HEK293 (cell line): ENCODE data around the gene ZC3H10.

ENCODE experiments used
- CTCF ChIA-PET: fragments of 350-600 bp; formaldehyde crosslinking; extraction: SDS; loops from one replicate; lab custom pipeline; 2021; ENCODE audit warnings: antibody characterized with exemption; lab: Yijun Ruan, JAX
- POLR2A ChIA-PET: fragments of 300-600 bp; formaldehyde crosslinking; extraction: SDS; loops from one replicate; lab custom pipeline; 2020; ENCODE audit warnings: antibody characterized with exemption, inconsistent platforms; lab: Yijun Ruan, JAX
- H3K27ac ChIP-seq: fragments of 200-500 bp; sonication (Bioruptor generic); 2 replicates; pipeline ENCODE4 v1.5.1; 2014; ENCODE audit warnings: low read depth, low read length, control low read depth, inconsistent platforms; ENCODE audit errors: extremely low read depth
- H3K36me3 ChIP-seq, 2 experiments: fragments of 200-500 bp in 1 of 2; sonication (Bioruptor generic) in 1 of 2; 1 replicate in 1 of 2; 2 replicates in 1 of 2; pipeline ENCODE4 v1.5.1; 2014 to 2017; ENCODE audit warnings: inconsistent platforms in 2 of 2, low read length in 2 of 2; ENCODE audit not compliant: control insufficient read depth in 2 of 2, insufficient read depth in 1 of 2
- H3K4me1 ChIP-seq: fragments of 200-500 bp; sonication (Bioruptor generic); 2 replicates; pipeline ENCODE4 v1.5.1; 2014; ENCODE audit warnings: mild to moderate bottlenecking, low read length, inconsistent platforms; ENCODE audit not compliant: control insufficient read depth, insufficient read depth
- H3K4me3 ChIP-seq: 2 replicates; pipeline ENCODE4 v1.5.1; 2011; ENCODE audit warnings: low read depth, mild to moderate bottlenecking, control low read depth, low read length, moderate library complexity
- H3K9me3 ChIP-seq: fragments of 200-500 bp; sonication (Bioruptor generic); 2 replicates; pipeline ENCODE4 v1.5.1; 2014; ENCODE audit warnings: low read depth, low read length, inconsistent platforms; ENCODE audit not compliant: control insufficient read depth, insufficient read depth
- HOXA7 ChIP-seq: sonication (generic); formaldehyde crosslinking; IDR thresholded peaks from 2 replicates; pipeline ENCODE4 v1.8.1; 2022; ENCODE audit warnings: missing genetic modification reagents, borderline replicate concordance
- MYNN ChIP-seq: fragments of 450-650 bp; formaldehyde crosslinking; IDR thresholded peaks from 2 replicates; pipeline ENCODE4 v1.5.1; 2016; ENCODE audit warnings: missing biosample characterization, missing genetic modification characterization, borderline replicate concordance
- SCRT2 ChIP-seq: fragments of 450-650 bp; formaldehyde crosslinking; IDR thresholded peaks from 2 replicates; pipeline ENCODE4 v1.5.1; 2016; ENCODE audit warnings: missing biosample characterization, missing genetic modification characterization
- YY1 ChIP-seq: fragments of 450-650 bp; formaldehyde crosslinking; IDR thresholded peaks from 2 replicates; pipeline ENCODE4 v1.5.1; 2018; ENCODE audit warnings: missing biosample characterization, missing genetic modification characterization
- ZFHX2 ChIP-seq: fragments of 450-650 bp; formaldehyde crosslinking; conservative IDR thresholded peaks from 2 replicates; pipeline ENCODE4 v1.5.1; 2016; ENCODE audit warnings: missing biosample characterization, missing genetic modification characterization
- ZFP41 ChIP-seq: fragments of 450-650 bp; formaldehyde crosslinking; IDR thresholded peaks from 2 replicates; pipeline ENCODE4 v1.5.1; 2016; ENCODE audit warnings: missing biosample characterization, missing genetic modification characterization, borderline replicate concordance
- ZNF112 ChIP-seq: fragments of 450-650 bp; formaldehyde crosslinking; IDR thresholded peaks from 2 replicates; pipeline ENCODE4 v1.5.0; 2017; ENCODE audit warnings: missing biosample characterization, missing genetic modification characterization
- ZNF2 ChIP-seq: fragments of 450-650 bp; formaldehyde crosslinking; IDR thresholded peaks from 2 replicates; pipeline ENCODE4 v1.5.1; 2016; ENCODE audit warnings: missing biosample characterization, missing genetic modification characterization
- ZNF391 ChIP-seq: fragments of 450-650 bp; formaldehyde crosslinking; IDR thresholded peaks from 2 replicates; pipeline ENCODE4 v1.5.1; 2016; ENCODE audit warnings: low read depth, missing biosample characterization, missing genetic modification characterization, borderline replicate concordance
- ZNF394 ChIP-seq: fragments of 450-650 bp; formaldehyde crosslinking; IDR thresholded peaks from 2 replicates; pipeline ENCODE4 v1.5.1; 2016; ENCODE audit warnings: missing biosample characterization, missing genetic modification characterization, mild to moderate bottlenecking, moderate library complexity, borderline replicate concordance
- ZNF585B ChIP-seq: fragments of 450-650 bp; formaldehyde crosslinking; IDR thresholded peaks from 2 replicates; pipeline ENCODE4 v1.5.1; 2016; ENCODE audit warnings: missing biosample characterization, missing genetic modification characterization
- ZNF626 ChIP-seq: fragments of 450-650 bp; sonication (Bioruptor Pico); formaldehyde crosslinking; IDR thresholded peaks from 2 replicates; pipeline ENCODE4 v1.5.1; 2018; ENCODE audit warnings: missing biosample characterization, missing genetic modification characterization, inconsistent platforms
- ZNF658 ChIP-seq: fragments of 450-650 bp; formaldehyde crosslinking; IDR thresholded peaks from 2 replicates; pipeline ENCODE4; 2016; ENCODE audit warnings: missing biosample characterization, missing genetic modification characterization
- ZNF677 ChIP-seq: fragments of 450-650 bp; IDR thresholded peaks from 2 replicates; pipeline ENCODE4 v1.5.0; 2018; ENCODE audit warnings: missing biosample characterization, mild to moderate bottlenecking, missing genetic modification characterization, moderate library complexity
- ZNF777 ChIP-seq: fragments of 450-650 bp; formaldehyde crosslinking; IDR thresholded peaks from 2 replicates; pipeline ENCODE4 v1.5.1; 2017; ENCODE audit warnings: missing biosample characterization, missing genetic modification characterization, borderline replicate concordance
- TF ChIP-seq, protein P1 (sequence below): fragments of 450-650 bp; formaldehyde crosslinking; IDR thresholded peaks from 2 replicates; pipeline ENCODE4 v1.5.1; 2016; ENCODE audit warnings: missing biosample characterization, missing genetic modification characterization
- TF ChIP-seq, protein P2 (sequence below): fragments of 450-650 bp; formaldehyde crosslinking; IDR thresholded peaks from 2 replicates; pipeline ENCODE4 v1.5.1; 2016; ENCODE audit warnings: missing biosample characterization, missing genetic modification characterization
- TF ChIP-seq, protein P3 (sequence below): sonication (generic); formaldehyde crosslinking; IDR thresholded peaks from 2 replicates; pipeline ENCODE4 v1.8.1; 2022; ENCODE audit warnings: mild to moderate bottlenecking, moderate library complexity, missing genetic modification reagents
- TF ChIP-seq, protein P4 (sequence below): fragments of 450-650 bp; formaldehyde crosslinking; IDR thresholded peaks from 2 replicates; pipeline ENCODE4 v1.5.1; 2016; ENCODE audit warnings: missing biosample characterization, missing genetic modification characterization
- TF ChIP-seq, protein P5 (sequence below): fragments of 450-650 bp; formaldehyde crosslinking; IDR thresholded peaks from 2 replicates; pipeline ENCODE4 v1.5.1; 2016; ENCODE audit warnings: missing biosample characterization, missing genetic modification characterization

Gene ZC3H10

DNA sequence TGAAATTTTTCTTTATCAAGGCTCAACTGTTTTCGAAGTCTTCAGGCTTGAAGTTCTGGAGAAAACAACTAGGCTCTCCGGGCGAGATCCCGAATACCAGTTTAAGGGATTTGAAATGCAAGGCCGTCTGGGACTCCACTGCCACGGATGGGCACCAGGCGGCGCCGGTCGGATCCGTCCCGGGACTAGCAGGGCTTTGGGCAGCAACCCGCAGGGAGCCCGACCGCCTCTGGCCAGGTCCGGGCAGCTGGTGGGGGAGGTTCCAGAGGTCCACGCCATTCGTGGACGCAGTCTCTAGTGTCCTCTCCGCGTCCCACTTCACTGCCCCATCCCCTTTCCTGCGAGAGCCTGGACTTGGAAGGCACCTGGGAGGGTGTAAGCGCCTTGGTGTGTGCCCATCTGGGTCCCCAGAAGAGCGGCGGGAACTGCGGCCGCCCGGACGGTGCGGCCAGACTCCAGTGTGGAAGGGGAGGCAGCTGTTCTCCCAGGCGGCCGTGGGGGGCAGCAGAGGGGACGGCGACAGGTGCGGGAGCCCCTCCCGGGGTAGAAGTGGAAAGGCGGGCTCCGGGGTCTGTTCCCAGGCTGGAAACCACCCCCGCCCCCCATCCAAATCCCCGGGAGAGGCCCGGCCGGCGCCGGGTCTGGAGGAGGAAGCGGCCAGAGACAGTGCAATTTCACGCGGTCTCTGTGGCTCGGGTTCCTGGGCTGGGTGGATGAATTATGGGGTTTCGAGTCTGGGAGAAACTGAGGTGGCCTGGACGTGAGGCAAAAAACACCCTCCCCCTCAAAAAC lies 38.9 kb upstream of the ZC3H10 start (continued):
- TF ChIP-seq, protein P1, sequence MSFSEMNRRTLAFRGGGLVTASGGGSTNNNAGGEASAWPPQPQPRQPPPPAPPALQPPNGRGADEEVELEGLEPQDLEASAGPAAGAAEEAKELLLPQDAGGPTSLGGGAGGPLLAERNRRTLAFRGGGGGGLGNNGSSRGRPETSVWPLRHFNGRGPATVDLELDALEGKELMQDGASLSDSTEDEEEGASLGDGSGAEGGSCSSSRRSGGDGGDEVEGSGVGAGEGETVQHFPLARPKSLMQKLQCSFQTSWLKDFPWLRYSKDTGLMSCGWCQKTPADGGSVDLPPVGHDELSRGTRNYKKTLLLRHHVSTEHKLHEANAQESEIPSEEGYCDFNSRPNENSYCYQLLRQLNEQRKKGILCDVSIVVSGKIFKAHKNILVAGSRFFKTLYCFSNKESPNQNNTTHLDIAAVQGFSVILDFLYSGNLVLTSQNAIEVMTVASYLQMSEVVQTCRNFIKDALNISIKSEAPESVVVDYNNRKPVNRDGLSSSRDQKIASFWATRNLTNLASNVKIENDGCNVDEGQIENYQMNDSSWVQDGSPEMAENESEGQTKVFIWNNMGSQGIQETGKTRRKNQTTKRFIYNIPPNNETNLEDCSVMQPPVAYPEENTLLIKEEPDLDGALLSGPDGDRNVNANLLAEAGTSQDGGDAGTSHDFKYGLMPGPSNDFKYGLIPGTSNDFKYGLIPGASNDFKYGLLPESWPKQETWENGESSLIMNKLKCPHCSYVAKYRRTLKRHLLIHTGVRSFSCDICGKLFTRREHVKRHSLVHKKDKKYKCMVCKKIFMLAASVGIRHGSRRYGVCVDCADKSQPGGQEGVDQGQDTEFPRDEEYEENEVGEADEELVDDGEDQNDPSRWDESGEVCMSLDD (tag by site-specific recombination), result peak; percentile 60; the same call in 1 of the 2 replicates
- TF ChIP-seq SCRT2 (peak; percentile 88), ZNF585B (tag by site-specific recombination) (no peak), ZNF394 (tag by site-specific recombination) (peak; percentile 55), HOXA7 (no peak), YY1 (tag by site-specific recombination) (peak; percentile 47; the same call in 1 of the 2 replicates), MYNN (tag by site-specific recombination) (0 out of 2 replicates have a peak, but pooled peaks have one; percentile 19), ZNF777 (tag by site-specific recombination) (peak; percentile 47; the same call in 1 of the 2 replicates), ZNF112 (tag by site-specific recombination) (no peak), ZNF391 (tag by site-specific recombination) (0 out of 2 replicates have a peak, but pooled peaks have one; percentile 62), ZFP41 (tag by site-specific recombination) (no peak), ZNF2 (tag by site-specific recombination) (peak; percentile 88)
- TF ChIP-seq, protein P2, sequence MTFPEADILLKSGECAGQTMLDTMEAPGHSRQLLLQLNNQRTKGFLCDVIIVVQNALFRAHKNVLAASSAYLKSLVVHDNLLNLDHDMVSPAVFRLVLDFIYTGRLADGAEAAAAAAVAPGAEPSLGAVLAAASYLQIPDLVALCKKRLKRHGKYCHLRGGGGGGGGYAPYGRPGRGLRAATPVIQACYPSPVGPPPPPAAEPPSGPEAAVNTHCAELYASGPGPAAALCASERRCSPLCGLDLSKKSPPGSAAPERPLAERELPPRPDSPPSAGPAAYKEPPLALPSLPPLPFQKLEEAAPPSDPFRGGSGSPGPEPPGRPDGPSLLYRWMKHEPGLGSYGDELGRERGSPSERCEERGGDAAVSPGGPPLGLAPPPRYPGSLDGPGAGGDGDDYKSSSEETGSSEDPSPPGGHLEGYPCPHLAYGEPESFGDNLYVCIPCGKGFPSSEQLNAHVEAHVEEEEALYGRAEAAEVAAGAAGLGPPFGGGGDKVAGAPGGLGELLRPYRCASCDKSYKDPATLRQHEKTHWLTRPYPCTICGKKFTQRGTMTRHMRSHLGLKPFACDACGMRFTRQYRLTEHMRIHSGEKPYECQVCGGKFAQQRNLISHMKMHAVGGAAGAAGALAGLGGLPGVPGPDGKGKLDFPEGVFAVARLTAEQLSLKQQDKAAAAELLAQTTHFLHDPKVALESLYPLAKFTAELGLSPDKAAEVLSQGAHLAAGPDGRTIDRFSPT (tag by site-specific recombination), result peak; percentile 86
- TF ChIP-seq, protein P3, sequence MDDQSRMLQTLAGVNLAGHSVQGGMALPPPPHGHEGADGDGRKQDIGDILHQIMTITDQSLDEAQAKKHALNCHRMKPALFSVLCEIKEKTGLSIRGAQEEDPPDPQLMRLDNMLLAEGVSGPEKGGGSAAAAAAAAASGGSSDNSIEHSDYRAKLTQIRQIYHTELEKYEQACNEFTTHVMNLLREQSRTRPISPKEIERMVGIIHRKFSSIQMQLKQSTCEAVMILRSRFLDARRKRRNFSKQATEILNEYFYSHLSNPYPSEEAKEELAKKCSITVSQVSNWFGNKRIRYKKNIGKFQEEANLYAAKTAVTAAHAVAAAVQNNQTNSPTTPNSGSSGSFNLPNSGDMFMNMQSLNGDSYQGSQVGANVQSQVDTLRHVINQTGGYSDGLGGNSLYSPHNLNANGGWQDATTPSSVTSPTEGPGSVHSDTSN (CRISPR knock-in tag), result 0 out of 2 replicates have a peak, but pooled peaks have one; percentile 51

DNA sequence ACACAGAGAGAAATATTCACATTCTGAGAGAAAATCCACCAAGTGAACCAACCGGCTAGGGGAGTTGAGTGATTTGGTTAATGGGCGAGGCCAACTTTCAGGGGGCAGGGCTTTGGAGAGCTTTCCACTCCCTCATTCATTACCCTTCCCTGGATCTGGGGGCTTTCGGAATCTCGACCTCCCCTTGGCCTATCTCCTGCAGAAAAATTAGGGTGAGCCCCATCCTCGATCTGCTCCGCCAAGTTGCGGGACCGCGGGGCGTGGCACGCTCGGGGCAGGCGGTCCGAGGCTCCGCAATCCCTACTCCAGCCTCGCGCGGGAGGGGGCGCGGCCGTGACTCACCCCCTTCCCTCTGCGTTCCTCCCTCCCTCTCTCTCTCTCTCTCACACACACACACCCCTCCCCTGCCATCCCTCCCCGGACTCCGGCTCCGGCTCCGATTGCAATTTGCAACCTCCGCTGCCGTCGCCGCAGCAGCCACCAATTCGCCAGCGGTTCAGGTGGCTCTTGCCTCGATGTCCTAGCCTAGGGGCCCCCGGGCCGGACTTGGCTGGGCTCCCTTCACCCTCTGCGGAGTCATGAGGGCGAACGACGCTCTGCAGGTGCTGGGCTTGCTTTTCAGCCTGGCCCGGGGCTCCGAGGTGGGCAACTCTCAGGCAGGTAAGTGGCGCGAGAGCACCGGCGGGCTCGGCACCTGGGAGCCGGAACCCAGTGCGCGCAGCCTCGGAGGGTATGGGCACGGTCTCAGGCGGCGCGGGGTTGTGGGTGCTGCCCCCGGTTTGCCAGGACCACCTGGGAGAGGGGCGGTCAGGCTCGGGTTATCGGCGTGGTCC lies 38.1 kb upstream of the ZC3H10 start, which contains the start of gene ERBB3:
Gene ERBB3 (plus strand): TSS at position 443 of the 833 bp plus-strand sequence. CDS start 136 bp downstream, at position 579.
- Histone ChIP-seq H3K4me1 (no peaks in the 10 kb centered on the region; the same call in 1 of the 2 replicates), H3K4me3 (peak within 1 kb of the TSS; percentile 40), H3K9me3 (no peaks in the 10 kb centered on the region), H3K27ac (peak within 1 kb of the TSS; percentile 64; the same call in 1 of the 2 replicates), H3K36me3 (no peaks in the 10 kb centered on the region)
- CTCF ChIA-PET, result interaction anchor here (0.6 to 3.3 kb wide), 13 partner anchors 11 to 282 kb away, joined by 3 to 26 read pairs (median 3); partner anchors contain the start of genes PA2G4 and ZC3H10
- POLR2A ChIA-PET, result interaction anchor here (0.6 to 4.6 kb wide), 14 partner anchors 11 to 106 kb away, joined by 3 to 54 read pairs (median 4); partner anchors contain the start of genes ESYT1, PA2G4, RAB5B and RPL41
- TF ChIP-seq, protein P4, sequence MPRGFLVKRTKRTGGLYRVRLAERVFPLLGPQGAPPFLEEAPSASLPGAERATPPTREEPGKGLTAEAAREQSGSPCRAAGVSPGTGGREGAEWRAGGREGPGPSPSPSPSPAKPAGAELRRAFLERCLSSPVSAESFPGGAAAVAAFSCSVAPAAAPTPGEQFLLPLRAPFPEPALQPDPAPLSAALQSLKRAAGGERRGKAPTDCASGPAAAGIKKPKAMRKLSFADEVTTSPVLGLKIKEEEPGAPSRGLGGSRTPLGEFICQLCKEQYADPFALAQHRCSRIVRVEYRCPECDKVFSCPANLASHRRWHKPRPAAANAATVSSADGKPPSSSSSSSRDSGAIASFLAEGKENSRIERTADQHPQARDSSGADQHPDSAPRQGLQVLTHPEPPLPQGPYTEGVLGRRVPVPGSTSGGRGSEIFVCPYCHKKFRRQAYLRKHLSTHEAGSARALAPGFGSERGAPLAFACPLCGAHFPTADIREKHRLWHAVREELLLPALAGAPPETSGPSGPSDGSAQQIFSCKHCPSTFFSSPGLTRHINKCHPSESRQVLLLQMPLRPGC (tag by site-specific recombination), result peak; percentile 93
- TF ChIP-seq, protein P5, sequence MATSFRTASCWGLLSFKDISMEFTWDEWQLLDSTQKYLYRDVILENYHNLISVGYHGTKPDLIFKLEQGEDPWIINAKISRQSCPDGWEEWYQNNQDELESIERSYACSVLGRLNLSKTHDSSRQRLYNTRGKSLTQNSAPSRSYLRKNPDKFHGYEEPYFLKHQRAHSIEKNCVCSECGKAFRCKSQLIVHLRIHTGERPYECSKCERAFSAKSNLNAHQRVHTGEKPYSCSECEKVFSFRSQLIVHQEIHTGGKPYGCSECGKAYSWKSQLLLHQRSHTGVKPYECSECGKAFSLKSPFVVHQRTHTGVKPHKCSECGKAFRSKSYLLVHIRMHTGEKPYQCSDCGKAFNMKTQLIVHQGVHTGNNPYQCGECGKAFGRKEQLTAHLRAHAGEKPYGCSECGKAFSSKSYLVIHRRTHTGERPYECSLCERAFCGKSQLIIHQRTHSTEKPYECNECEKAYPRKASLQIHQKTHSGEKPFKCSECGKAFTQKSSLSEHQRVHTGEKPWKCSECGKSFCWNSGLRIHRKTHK (tag by site-specific recombination), result no peak
- TF ChIP-seq, protein P1 (tag by site-specific recombination), result peak; percentile 99
- no peak for TF ChIP-seq ZNF626 (tag by site-specific recombination)
- TF ChIP-seq ZFHX2 (tag by site-specific recombination), result peak; percentile 72
- no peak for TF ChIP-seq MYNN (tag by site-specific recombination)
- TF ChIP-seq ZNF677 (tag by site-specific recombination), result no peak
- TF ChIP-seq ZNF658 (tag by site-specific recombination), result no peak
